DOHH2 (cell line): Measurements from ENCODE around the gene PLXNA2.

Source experiments
- EZH2phosphoT487 ChIP-seq: fragments of 200-600 bp; sonication (generic); IDR thresholded peaks from 2 replicates; pipeline ENCODE4 v1.6.1; 2017; ENCODE audit warnings: borderline replicate concordance, mild to moderate bottlenecking, antibody characterized with exemption, low read length, moderate library complexity, mixed read lengths
- TF ChIP-seq, protein P1 (sequence below): fragments of 200-600 bp; sonication (generic); IDR thresholded peaks from one replicate; pipeline ENCODE4 v1.5.1; 2014; ENCODE audit warnings: antibody characterized with exemption, mild to moderate bottlenecking, low read depth, low read length; ENCODE audit not compliant: poor library complexity, severe bottlenecking

- TF ChIP-seq, protein P1, sequence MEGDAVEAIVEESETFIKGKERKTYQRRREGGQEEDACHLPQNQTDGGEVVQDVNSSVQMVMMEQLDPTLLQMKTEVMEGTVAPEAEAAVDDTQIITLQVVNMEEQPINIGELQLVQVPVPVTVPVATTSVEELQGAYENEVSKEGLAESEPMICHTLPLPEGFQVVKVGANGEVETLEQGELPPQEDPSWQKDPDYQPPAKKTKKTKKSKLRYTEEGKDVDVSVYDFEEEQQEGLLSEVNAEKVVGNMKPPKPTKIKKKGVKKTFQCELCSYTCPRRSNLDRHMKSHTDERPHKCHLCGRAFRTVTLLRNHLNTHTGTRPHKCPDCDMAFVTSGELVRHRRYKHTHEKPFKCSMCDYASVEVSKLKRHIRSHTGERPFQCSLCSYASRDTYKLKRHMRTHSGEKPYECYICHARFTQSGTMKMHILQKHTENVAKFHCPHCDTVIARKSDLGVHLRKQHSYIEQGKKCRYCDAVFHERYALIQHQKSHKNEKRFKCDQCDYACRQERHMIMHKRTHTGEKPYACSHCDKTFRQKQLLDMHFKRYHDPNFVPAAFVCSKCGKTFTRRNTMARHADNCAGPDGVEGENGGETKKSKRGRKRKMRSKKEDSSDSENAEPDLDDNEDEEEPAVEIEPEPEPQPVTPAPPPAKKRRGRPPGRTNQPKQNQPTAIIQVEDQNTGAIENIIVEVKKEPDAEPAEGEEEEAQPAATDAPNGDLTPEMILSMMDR = no peak
- TF ChIP-seq EZH2phosphoT487 = no peak
Observed at GRCh38 chr1:208117826-208118225, 126.4 kb downstream of the PLXNA2 start.
